Nephron progenitor cell (in vitro differentiated cells): ENCODE results near the gene DDI2.

ENCODE experiments used
- DNase-seq: peaks from one replicate; pipeline ENCODE4 v3.0.0; 2021
- H3K27ac Mint-ChIP-seq: 2 replicates; pipeline ENCODE4 v1.8.0; 2021; ENCODE audit warnings: mild to moderate bottlenecking, moderate library complexity, mixed read lengths
- H3K27me3 Mint-ChIP-seq: 2 replicates; pipeline ENCODE4 v1.8.0; 2021; ENCODE audit warnings: mild to moderate bottlenecking, low read depth, mixed read lengths; ENCODE audit not compliant: poor library complexity
- H3K36me3 Mint-ChIP-seq: 2 replicates; pipeline ENCODE4 v1.8.0; 2021; ENCODE audit warnings: low read depth, mixed read lengths
- H3K4me1 Mint-ChIP-seq: 2 replicates; pipeline ENCODE4 v1.8.0; 2021; ENCODE audit warnings: mixed read lengths
- H3K4me3 Mint-ChIP-seq: 2 replicates; pipeline ENCODE4 v1.8.0; 2021; ENCODE audit warnings: mild to moderate bottlenecking, moderate library complexity, mixed read lengths
- H3K9me3 Mint-ChIP-seq: 2 replicates; pipeline ENCODE4 v1.8.0; 2021; ENCODE audit warnings: mild to moderate bottlenecking, moderate library complexity, mixed read lengths
- CTCF ChIP-seq: fragments of 200-600 bp; sonication (generic); IDR thresholded peaks from 2 replicates; pipeline ENCODE4 v1.5.0; 2021; ENCODE audit warnings: antibody characterized with exemption

DDI2 gene

GRCh38 chr1:15681349-15682292 lies 64.4 kb downstream of the DDI2 start:
- TF ChIP-seq CTCF = no peak
- peaks cover 9% of the 10 kb centered on the region for H3K9me3 Mint-ChIP-seq
- H3K36me3 Mint-ChIP-seq = no peaks in the 10 kb centered on the region
- H3K4me3 Mint-ChIP-seq = peak overlapping the region; percentile 28
- H3K27ac Mint-ChIP-seq = peak overlapping the region; percentile 75
- no peak for DNase-seq
- peaks cover 21% of the 10 kb centered on the region for H3K4me1 Mint-ChIP-seq
- H3K27me3 Mint-ChIP-seq = peaks cover 7% of the 10 kb centered on the region

- Mint-ChIP-seq H3K9me3 (peaks cover 4% of the 10 kb centered on the region), H3K36me3 (peaks cover 7% of the 10 kb centered on the region), H3K27me3 (peaks cover 4% of the 10 kb centered on the region), H3K4me1 (peaks cover 21% of the 10 kb centered on the region), H3K4me3 (peak overlapping the region; percentile 80), H3K27ac (peak overlapping the region; percentile 66)
- no peak for DNase-seq
- no peak for TF ChIP-seq CTCF
Measured at GRCh38 chr1:15682936-15683341, 65.7 kb downstream of the DDI2 start.

- H3K4me3 Mint-ChIP-seq = peak overlapping the region; percentile 80
- H3K27ac Mint-ChIP-seq = peak overlapping the region; percentile 68
- no peak for TF ChIP-seq CTCF
- H3K9me3 Mint-ChIP-seq = peaks cover 6% of the 10 kb centered on the region
- H3K36me3 Mint-ChIP-seq = peaks cover 12% of the 10 kb centered on the region
- H3K27me3 Mint-ChIP-seq = peaks cover 4% of the 10 kb centered on the region
- DNase-seq = no peak
- H3K4me1 Mint-ChIP-seq = peaks cover 21% of the 10 kb centered on the region
Measured at GRCh38 chr1:15683345-15684039, 66.2 kb downstream of the DDI2 start.

GRCh38 chr1:15684042-15684461 lies 66.8 kb downstream of the DDI2 start, which contains the start of gene PLEKHM2:
Gene PLEKHM2 (plus strand): TSS chr1:15684320. CDS start chr1:15684559, 239 bp downstream.
- DNase-seq = peak; percentile 53
- TF ChIP-seq CTCF = no peak
- H3K27ac Mint-ChIP-seq = peak within 1 kb of the TSS; percentile 88
- peaks cover 6% of the 10 kb centered on the region for H3K9me3 Mint-ChIP-seq
- peak within 1 kb of the TSS; percentile 92 for H3K4me3 Mint-ChIP-seq
- H3K36me3 Mint-ChIP-seq = peaks cover 18% of the 10 kb centered on the region
- peaks cover 4% of the 10 kb centered on the region for H3K27me3 Mint-ChIP-seq
- peaks cover 21% of the 10 kb centered on the region for H3K4me1 Mint-ChIP-seq

GRCh38 chr1:15684468-15685291 lies 67.4 kb downstream of the DDI2 start:
- Mint-ChIP-seq H3K27ac (peak overlapping the region; percentile 88), H3K4me3 (peak overlapping the region; percentile 92)
- DNase-seq = peak; percentile 59

More at GRCh38 chr1:15684468-15685291, 67.4 kb downstream of the DDI2 start:
- no peak for TF ChIP-seq CTCF
- H3K36me3 Mint-ChIP-seq = peaks cover 24% of the 10 kb centered on the region
- H3K4me1 Mint-ChIP-seq = peaks cover 21% of the 10 kb centered on the region
- peaks cover 6% of the 10 kb centered on the region for H3K9me3 Mint-ChIP-seq
- H3K27me3 Mint-ChIP-seq = peaks cover 4% of the 10 kb centered on the region
